Panc1 (cell line): ENCODE measurements around the gene HS3ST5. TPM values are rescaled to one million over a fixed set of nuclear protein-coding genes. Genes with fewer than 3 reads are reported as not detected.

Experiments used
- ATAC-seq: fragments of 200-7000 bp; cut with Tn5 transposase; 2 replicates; pipeline ENCODE4 v1.9.1; 2020; ENCODE audit warnings: mild to moderate bottlenecking, moderate library complexity
- BruUV-seq: library from RNA; stranded (reverse); fragments of 400-500 nt; replicated peaks from 2 replicates; lab custom pipeline; 2021; lab: Mats Ljungman, UMichigan
- CTCF ChIA-PET: fragments of 300-600 bp; sonication (Branson Sonifier 250); formaldehyde crosslinking; loops from one replicate; lab custom pipeline; 2022; ENCODE audit warnings: antibody characterized with exemption; lab: Charles Lee
- POLR2A ChIA-PET: fragments of 300-600 bp; sonication (Branson Sonifier 250); formaldehyde crosslinking; loops from one replicate; lab custom pipeline; 2022; ENCODE audit warnings: antibody characterized with exemption; lab: Charles Lee
- DNase-seq: peaks from one replicate; pipeline ENCODE4 v3.0.0-alpha.2; 2010; ENCODE audit warnings: low read depth, low spot score
- H3K27ac ChIP-seq: 2 replicates; pipeline ENCODE4 v1.5.1; 2011; ENCODE audit warnings: mild to moderate bottlenecking, low read length, inconsistent platforms
- H3K27me3 ChIP-seq: fragments of 200-500 bp; sonication (Bioruptor generic); 2 replicates; pipeline ENCODE4 v1.6.0; 2014; ENCODE audit warnings: low read length, inconsistent platforms; ENCODE audit not compliant: control insufficient read depth, insufficient read depth
- H3K36me3 ChIP-seq: fragments of 200-500 bp; sonication (Bioruptor generic); 2 replicates; pipeline ENCODE4 v1.5.1; 2014; ENCODE audit warnings: inconsistent platforms, mild to moderate bottlenecking, low read length, moderate library complexity; ENCODE audit not compliant: control insufficient read depth, insufficient read depth
- H3K4me1 ChIP-seq: 2 replicates; pipeline ENCODE4 v1.5.1; 2011; ENCODE audit warnings: inconsistent platforms, mild to moderate bottlenecking, low read length, moderate library complexity; ENCODE audit not compliant: control insufficient read depth, insufficient read depth
- H3K4me3 ChIP-seq, 2 experiments: 2 replicates each; pipeline ENCODE4 v1.5.1; 2011 to 2012; ENCODE audit warnings: low read depth in 2 of 2, low read length in 2 of 2, mild to moderate bottlenecking in 2 of 2, inconsistent platforms in 1 of 2, moderate library complexity in 1 of 2
- H3K9me3 ChIP-seq: fragments of 200-500 bp; sonication (Bioruptor generic); 2 replicates; pipeline ENCODE4 v1.5.1; 2014; ENCODE audit warnings: low read depth, mild to moderate bottlenecking, inconsistent platforms, low read length, moderate library complexity; ENCODE audit not compliant: control insufficient read depth, insufficient read depth
- POLR2AphosphoS5 ChIP-seq: IDR thresholded peaks from 2 replicates; pipeline ENCODE4 v1.6.1; 2012; ENCODE audit warnings: mild to moderate bottlenecking, low read depth, low read length, moderate library complexity
- SIN3A ChIP-seq: IDR thresholded peaks from 2 replicates; pipeline ENCODE4 v1.6.1; 2012; ENCODE audit warnings: low read depth, mild to moderate bottlenecking, low read length, moderate library complexity, borderline replicate concordance; ENCODE audit not compliant: insufficient read depth
- TCF7L2 ChIP-seq: IDR thresholded peaks from 2 replicates; pipeline ENCODE4 v1.6.1; 2011; ENCODE audit warnings: mild to moderate bottlenecking, low read depth, low read length, inconsistent platforms
- in situ Hi-C: cut with HindIII; loops from 2 replicates; pipeline ENCODE4 v1.10.0; 2016; ENCODE audit warnings: low sequenced_read_pairs, low pct_unique_long_range_greater_than_20kb
- intact Hi-C: fragments of 100-400 bp; cut with micrococcal nuclease; formaldehyde crosslinking; loops from one replicate; pipeline ENCODE4 v1.10.0; 2022; ENCODE audit not compliant: unreplicated experiment
- total RNA-seq: library from RNA; stranded (reverse); gene quantifications from one replicate; pipeline ENCODE4 v1.2.1, GENCODE V29; 2021; ENCODE audit not compliant: unreplicated experiment
- TF ChIP-seq, protein P1 (sequence below), 2 experiments: IDR thresholded peaks; 2 replicates each; pipeline ENCODE4 v1.6.1; 2011 to 2012; ENCODE audit warnings: low read depth in 2 of 2, control low read depth in 1 of 2, low read length in 1 of 2, mild to moderate bottlenecking in 1 of 2, moderate library complexity in 1 of 2; ENCODE audit not compliant: insufficient read depth in 1 of 2
- TF ChIP-seq, protein P2 (sequence below): fragments of 450-650 bp; IDR thresholded peaks from 2 replicates; pipeline ENCODE4 v1.5.1; 2017; ENCODE audit warnings: mild to moderate bottlenecking

HS3ST5 gene
- total RNA-seq, 1 experiment from 2014 or later = 0.05 TPM

DNA sequence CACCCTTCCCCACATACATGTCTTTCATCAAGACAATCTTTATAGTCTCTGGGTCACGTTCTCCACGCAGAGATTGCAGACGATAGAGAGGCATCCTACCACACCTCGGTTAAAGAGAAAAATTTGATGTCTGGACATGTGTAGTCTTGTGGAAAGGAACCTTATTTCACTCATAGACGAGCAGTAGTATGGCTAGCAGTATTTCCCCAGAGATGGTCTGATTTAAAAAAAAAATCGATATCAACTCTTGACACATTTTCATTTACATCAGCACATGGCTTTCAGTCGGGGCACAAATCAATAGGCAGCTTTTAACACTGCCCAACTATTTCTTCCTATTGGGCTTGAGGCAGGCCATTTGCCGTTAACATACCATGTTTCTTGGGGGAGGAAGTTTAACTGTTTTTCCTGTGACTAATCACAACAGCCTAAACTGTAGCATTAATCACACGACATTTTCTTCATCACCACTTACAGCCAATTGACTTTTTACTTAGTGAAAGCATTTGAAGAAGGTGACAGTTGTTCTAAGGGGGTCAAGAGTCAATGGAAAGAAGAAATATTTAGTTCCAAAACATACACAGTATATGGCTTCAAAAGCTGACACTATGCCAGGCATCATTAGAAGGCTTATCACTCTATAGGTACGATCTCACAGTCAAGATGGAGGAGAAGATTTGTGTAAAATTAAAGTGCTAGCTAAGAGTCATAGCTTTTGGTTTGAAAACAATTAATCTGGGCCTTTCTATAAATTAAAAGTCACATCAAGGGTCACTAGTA is 242.4 kb downstream of the HS3ST5 start:
- no peak for DNase-seq
- no peaks in the 10 kb centered on the region for H3K36me3 ChIP-seq
- no peaks in the 10 kb centered on the region for H3K4me1 ChIP-seq
- TF ChIP-seq, protein P1, sequence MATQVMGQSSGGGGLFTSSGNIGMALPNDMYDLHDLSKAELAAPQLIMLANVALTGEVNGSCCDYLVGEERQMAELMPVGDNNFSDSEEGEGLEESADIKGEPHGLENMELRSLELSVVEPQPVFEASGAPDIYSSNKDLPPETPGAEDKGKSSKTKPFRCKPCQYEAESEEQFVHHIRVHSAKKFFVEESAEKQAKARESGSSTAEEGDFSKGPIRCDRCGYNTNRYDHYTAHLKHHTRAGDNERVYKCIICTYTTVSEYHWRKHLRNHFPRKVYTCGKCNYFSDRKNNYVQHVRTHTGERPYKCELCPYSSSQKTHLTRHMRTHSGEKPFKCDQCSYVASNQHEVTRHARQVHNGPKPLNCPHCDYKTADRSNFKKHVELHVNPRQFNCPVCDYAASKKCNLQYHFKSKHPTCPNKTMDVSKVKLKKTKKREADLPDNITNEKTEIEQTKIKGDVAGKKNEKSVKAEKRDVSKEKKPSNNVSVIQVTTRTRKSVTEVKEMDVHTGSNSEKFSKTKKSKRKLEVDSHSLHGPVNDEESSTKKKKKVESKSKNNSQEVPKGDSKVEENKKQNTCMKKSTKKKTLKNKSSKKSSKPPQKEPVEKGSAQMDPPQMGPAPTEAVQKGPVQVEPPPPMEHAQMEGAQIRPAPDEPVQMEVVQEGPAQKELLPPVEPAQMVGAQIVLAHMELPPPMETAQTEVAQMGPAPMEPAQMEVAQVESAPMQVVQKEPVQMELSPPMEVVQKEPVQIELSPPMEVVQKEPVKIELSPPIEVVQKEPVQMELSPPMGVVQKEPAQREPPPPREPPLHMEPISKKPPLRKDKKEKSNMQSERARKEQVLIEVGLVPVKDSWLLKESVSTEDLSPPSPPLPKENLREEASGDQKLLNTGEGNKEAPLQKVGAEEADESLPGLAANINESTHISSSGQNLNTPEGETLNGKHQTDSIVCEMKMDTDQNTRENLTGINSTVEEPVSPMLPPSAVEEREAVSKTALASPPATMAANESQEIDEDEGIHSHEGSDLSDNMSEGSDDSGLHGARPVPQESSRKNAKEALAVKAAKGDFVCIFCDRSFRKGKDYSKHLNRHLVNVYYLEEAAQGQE (IDR thresholded peaks at IDR 0.05; ENCODE audit: insufficient read depth in 1 of 2, low read depth in 2 of 2, low read length in 1 of 2) = no peak
- TF ChIP-seq SIN3A = no peak
- CTCF ChIA-PET = no interaction called here
- no peak overlapping the region for H3K4me3 ChIP-seq
- no peaks in the 10 kb centered on the region for H3K9me3 ChIP-seq
- H3K27me3 ChIP-seq = no peaks in the 10 kb centered on the region
- no TSS peak for BruUV-seq
- no peak for ATAC-seq
- intact Hi-C loops (no loop called here), in situ Hi-C loops (no loop called here)
- H3K27ac ChIP-seq = no peak overlapping the region
- POLR2A ChIA-PET = no interaction called here

DNA sequence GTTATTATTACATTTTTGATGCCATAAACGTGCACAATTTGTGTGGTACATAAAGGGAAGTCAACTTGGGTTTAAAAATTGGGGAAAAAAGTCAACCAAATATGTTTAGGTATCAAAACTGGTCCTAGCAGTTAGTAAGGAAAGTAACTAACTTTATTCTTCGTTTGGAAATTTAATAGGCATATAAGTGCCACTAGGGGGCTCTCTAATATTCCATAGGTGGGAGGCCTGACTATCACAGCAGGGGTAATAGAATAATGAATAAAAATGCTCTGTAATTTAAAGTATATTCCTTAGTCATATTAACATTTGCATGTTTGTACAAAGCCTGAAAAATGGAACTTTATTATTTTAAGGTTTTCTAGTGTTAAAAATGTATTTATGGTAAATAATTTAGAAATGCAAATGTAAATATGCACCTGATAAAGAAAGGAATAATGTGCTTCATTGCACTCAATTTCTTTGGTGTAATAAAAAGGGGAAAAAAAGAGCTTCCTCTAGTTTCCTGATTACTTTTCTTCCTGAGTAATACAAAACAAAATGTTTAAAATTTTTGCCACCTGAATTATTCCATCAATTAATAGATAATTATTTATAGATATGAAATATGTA is 246.2 kb downstream of the HS3ST5 start:
- Histone ChIP-seq H3K27me3 (no peaks in the 10 kb centered on the region), H3K4me3 (no peak overlapping the region), H3K4me1 (no peaks in the 10 kb centered on the region), H3K9me3 (no peaks in the 10 kb centered on the region), H3K36me3 (no peaks in the 10 kb centered on the region), H3K27ac (no peak overlapping the region)
- intact Hi-C loops (loop anchor here (1.0 to 10.0 kb wide), 2 partner anchors 208 to 1798 kb away; no protein-coding TSS in a partner anchor), in situ Hi-C loops (no loop called here)
- POLR2A ChIA-PET = no interaction called here
- no peak for DNase-seq
- CTCF ChIA-PET = no interaction called here
- no TSS peak for BruUV-seq
- no peak for TF ChIP-seq TCF7L2
- TF ChIP-seq, protein P2, sequence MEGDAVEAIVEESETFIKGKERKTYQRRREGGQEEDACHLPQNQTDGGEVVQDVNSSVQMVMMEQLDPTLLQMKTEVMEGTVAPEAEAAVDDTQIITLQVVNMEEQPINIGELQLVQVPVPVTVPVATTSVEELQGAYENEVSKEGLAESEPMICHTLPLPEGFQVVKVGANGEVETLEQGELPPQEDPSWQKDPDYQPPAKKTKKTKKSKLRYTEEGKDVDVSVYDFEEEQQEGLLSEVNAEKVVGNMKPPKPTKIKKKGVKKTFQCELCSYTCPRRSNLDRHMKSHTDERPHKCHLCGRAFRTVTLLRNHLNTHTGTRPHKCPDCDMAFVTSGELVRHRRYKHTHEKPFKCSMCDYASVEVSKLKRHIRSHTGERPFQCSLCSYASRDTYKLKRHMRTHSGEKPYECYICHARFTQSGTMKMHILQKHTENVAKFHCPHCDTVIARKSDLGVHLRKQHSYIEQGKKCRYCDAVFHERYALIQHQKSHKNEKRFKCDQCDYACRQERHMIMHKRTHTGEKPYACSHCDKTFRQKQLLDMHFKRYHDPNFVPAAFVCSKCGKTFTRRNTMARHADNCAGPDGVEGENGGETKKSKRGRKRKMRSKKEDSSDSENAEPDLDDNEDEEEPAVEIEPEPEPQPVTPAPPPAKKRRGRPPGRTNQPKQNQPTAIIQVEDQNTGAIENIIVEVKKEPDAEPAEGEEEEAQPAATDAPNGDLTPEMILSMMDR = peak; percentile 86; the same call in 1 of the 2 replicates
- no peak; the same call in 1 of the 2 replicates for ATAC-seq

DNA sequence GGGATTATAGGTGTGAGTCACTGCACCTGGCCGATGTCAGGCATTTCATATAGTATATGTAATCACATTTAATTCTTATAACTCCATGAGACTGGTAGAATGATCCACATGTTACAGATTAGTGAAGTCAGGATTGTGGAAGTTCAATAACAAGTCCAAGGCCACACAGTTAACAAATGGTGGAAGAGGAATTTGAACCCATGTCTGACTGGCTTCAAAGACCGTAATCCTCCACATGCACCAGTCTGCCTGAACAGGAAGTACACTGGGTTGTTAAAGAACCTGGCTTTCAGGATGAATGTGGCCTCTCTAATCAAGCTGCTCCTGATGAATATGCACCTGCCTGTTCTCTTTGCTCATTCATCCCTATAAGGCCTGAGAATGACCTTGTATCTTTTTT is 249.9 kb downstream of the HS3ST5 start:
- no peaks in the 10 kb centered on the region for H3K9me3 ChIP-seq
- no peaks in the 10 kb centered on the region for H3K27me3 ChIP-seq
- TF ChIP-seq POLR2AphosphoS5 (no peak), SIN3A (no peak), TCF7L2 (no peak)
- TF ChIP-seq, protein P1 (IDR thresholded peaks at IDR 0.05; ENCODE audit: insufficient read depth in 1 of 2, low read depth in 2 of 2, low read length in 1 of 2) = no peak
- TF ChIP-seq, protein P2 = no peak
- intact Hi-C loops (loop anchor here (10.0 kb wide), 1 partner anchor 1802 kb away; no protein-coding TSS in a partner anchor), in situ Hi-C loops (no loop called here)
- BruUV-seq = no TSS peak
- ChIA-PET POLR2A (no interaction called here), CTCF (no interaction called here)
- ATAC-seq (no peak), DNase-seq (no peak)
- H3K27ac ChIP-seq = no peak overlapping the region
- no peaks in the 10 kb centered on the region for H3K4me1 ChIP-seq
- H3K36me3 ChIP-seq = no peaks in the 10 kb centered on the region
- H3K4me3 ChIP-seq = no peak overlapping the region
